Right ventricle myocardium superior (tissue), 1 donor: Measurements from ENCODE around the gene PPIL4. TPM values are rescaled to one million over a fixed set of nuclear protein-coding genes. Genes with fewer than 3 reads are reported as not detected.
"Not testable (repeated sequence)": the region's sequence is repeated elsewhere in the genome, so short reads cannot be mapped to it uniquely, and the experiment has no call there.

Source experiments
- ATAC-seq: fragments of 200-7000 bp; cut with Tn5 transposase; one replicate; pipeline ENCODE4 v1.9.1; 2020; ENCODE audit warnings: mild to moderate bottlenecking; ENCODE audit not compliant: poor library complexity
- DNase-seq: peaks from one replicate; pipeline ENCODE4 v3.0.0-alpha.2; 2020
- intact Hi-C: fragments of 100-400 bp; cut with DNase I; formaldehyde crosslinking; loops from one replicate; pipeline ENCODE4 v1.11.2; 2022
- total RNA-seq: library from RNA; stranded (reverse); fragmentation: NEBNext Ultra II Directional; extraction: Animal tissue kit (Norgen Biotek cat#: 25700); gene quantifications from one replicate; pipeline ENCODE4 v1.2.1, GENCODE V29; 2021
- donor health status: DM: no; HTN: yes; CAD: no; lungs with severe emphysema.

The PPIL4 gene
- total RNA-seq, 1 donor from 2014 or later = 13.9 TPM

GRCh38 chr6:149473080-149474052, 72.5 kb downstream of the PPIL4 start:
- intact Hi-C loops = no loop called here
- ATAC-seq (peak; percentile 82), DNase-seq (no peak)

- DNase-seq = no peak
- intact Hi-C loops = no loop called here
- ATAC-seq = no peak
These were observed 73.6 kb downstream of the PPIL4 start for GRCh38 chr6:149472241-149472640.

- no peak for ATAC-seq
- DNase-seq = no peak
- intact Hi-C loops = no loop called here
These were observed 74.0 kb downstream of the PPIL4 start for GRCh38 chr6:149471801-149472200.

GRCh38 chr6:149470948-149471347, 74.9 kb downstream of the PPIL4 start:
- no peak for DNase-seq
- intact Hi-C loops = no loop called here
- no peak for ATAC-seq

GRCh38 chr6:149468179-149468578, 77.7 kb downstream of the PPIL4 start:
- intact Hi-C loops = no loop called here
- ATAC-seq = no peak
- no peak for DNase-seq

GRCh38 chr6:149467265-149467664, 78.6 kb downstream of the PPIL4 start:
- ATAC-seq (no peak), DNase-seq (no peak)
- intact Hi-C loops = loop anchor here (2.0 kb wide), 1 partner anchor 30 kb away; no protein-coding TSS in a partner anchor

GRCh38 chr6:149464411-149464810, 81.4 kb downstream of the PPIL4 start:
- ATAC-seq (no peak), DNase-seq (no peak)
- intact Hi-C loops = no loop called here

- intact Hi-C loops = no loop called here
- no peak for DNase-seq
- ATAC-seq = no peak
These were observed 82.1 kb downstream of the PPIL4 start for GRCh38 chr6:149463781-149464180.

GRCh38 chr6:149462712-149463111, 83.1 kb downstream of the PPIL4 start:
- intact Hi-C loops, ATAC-seq, DNase-seq: not testable (repeated sequence)

- ATAC-seq (no peak), DNase-seq (no peak)
- intact Hi-C loops = no loop called here
These were observed 84.2 kb downstream of the PPIL4 start for GRCh38 chr6:149461670-149462069.

- ATAC-seq, DNase-seq, intact Hi-C loops: not testable (repeated sequence)
These were observed 85.6 kb downstream of the PPIL4 start for GRCh38 chr6:149460249-149460648.

GRCh38 chr6:149459761-149460160, 86.1 kb downstream of the PPIL4 start:
- DNase-seq (no peak), ATAC-seq (no peak)
- intact Hi-C loops = loop anchor here (10.0 kb wide), 1 partner anchor 55 kb away; no protein-coding TSS in a partner anchor

- intact Hi-C loops = loop anchor here (10.0 kb wide), 1 partner anchor 56 kb away; no protein-coding TSS in a partner anchor
- ATAC-seq = no peak
These were observed 87.0 kb downstream of the PPIL4 start for GRCh38 chr6:149458806-149459205.

GRCh38 chr6:149458196-149458595, 87.6 kb downstream of the PPIL4 start:
- ATAC-seq (no peak), DNase-seq (no peak)
- intact Hi-C loops = loop anchor here (10.0 kb wide), 1 partner anchor 57 kb away; no protein-coding TSS in a partner anchor

More at GRCh38 chr6:149458806-149459205, 87.0 kb downstream of the PPIL4 start:
- no peak for DNase-seq

- no peak for DNase-seq
- intact Hi-C loops = loop anchor here (10.0 kb wide), 1 partner anchor 57 kb away; no protein-coding TSS in a partner anchor
- peak; percentile 15 for ATAC-seq
These were observed 88.4 kb downstream of the PPIL4 start for GRCh38 chr6:149457316-149457884.

GRCh38 chr6:149456311-149457021, 89.4 kb downstream of the PPIL4 start:
- DNase-seq (no peak), ATAC-seq (no peak)
- intact Hi-C loops = loop anchor here (10.0 kb wide), 1 partner anchor 58 kb away; no protein-coding TSS in a partner anchor

GRCh38 chr6:149455031-149455732, 90.7 kb downstream of the PPIL4 start:
- DNase-seq (no peak), ATAC-seq (peak; percentile 14)

More at GRCh38 chr6:149455031-149455732, 90.7 kb downstream of the PPIL4 start:
- intact Hi-C loops = loop anchor here (10.0 kb wide), 1 partner anchor 60 kb away; no protein-coding TSS in a partner anchor
